ENCODE measurements around the gene TMEM163. TPM values are rescaled to one million over a fixed set of nuclear protein-coding genes. Genes with fewer than 3 reads are reported as not detected.
"Not testable (repeated sequence)": the region's sequence is repeated elsewhere in the genome, so short reads cannot be mapped to it uniquely, and the experiment has no call there.

Gene TMEM163
- total RNA-seq, 1 donor from 2014 or later = not detected

DNA sequence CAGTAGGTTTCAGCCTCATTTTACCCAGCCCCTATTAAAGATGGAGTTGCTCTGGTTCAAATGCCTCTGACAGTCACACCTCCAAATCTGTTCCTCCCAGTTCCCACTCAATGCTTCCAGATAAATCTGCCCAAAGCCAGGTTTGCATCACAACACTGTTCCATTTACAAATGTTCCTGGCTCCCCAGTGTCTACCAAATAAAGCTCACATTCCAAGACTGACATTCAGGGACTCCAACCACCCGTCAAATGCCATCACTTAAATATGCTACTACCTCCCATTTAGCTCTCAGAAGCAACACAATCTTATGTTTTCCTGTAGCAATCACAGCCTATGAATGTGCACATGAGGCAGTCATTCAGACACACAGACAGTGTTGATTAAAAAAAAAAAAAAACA lies 127.3 kb downstream of the TMEM163 start:
- no peak overlapping the region for H3K27ac Mint-ChIP-seq (ENCODE audit: unreplicated experiment)
- peaks cover 40% of the 10 kb centered on the region for H3K9me3 Mint-ChIP-seq (ENCODE audit: unreplicated experiment)
- no peak for DNase-seq (ENCODE audit: extremely low spot score, unreplicated experiment)
- H3K4me3 Mint-ChIP-seq (ENCODE audit: unreplicated experiment) = no peak overlapping the region
- TF ChIP-seq, protein P1, sequence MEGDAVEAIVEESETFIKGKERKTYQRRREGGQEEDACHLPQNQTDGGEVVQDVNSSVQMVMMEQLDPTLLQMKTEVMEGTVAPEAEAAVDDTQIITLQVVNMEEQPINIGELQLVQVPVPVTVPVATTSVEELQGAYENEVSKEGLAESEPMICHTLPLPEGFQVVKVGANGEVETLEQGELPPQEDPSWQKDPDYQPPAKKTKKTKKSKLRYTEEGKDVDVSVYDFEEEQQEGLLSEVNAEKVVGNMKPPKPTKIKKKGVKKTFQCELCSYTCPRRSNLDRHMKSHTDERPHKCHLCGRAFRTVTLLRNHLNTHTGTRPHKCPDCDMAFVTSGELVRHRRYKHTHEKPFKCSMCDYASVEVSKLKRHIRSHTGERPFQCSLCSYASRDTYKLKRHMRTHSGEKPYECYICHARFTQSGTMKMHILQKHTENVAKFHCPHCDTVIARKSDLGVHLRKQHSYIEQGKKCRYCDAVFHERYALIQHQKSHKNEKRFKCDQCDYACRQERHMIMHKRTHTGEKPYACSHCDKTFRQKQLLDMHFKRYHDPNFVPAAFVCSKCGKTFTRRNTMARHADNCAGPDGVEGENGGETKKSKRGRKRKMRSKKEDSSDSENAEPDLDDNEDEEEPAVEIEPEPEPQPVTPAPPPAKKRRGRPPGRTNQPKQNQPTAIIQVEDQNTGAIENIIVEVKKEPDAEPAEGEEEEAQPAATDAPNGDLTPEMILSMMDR (IDR thresholded peaks at IDR 0.05) = no peak
- H3K27me3 Mint-ChIP-seq (ENCODE audit: unreplicated experiment) = no peaks in the 10 kb centered on the region
- H3K36me3 Mint-ChIP-seq (ENCODE audit: unreplicated experiment) = no peaks in the 10 kb centered on the region
- no peaks in the 10 kb centered on the region for H3K4me1 Mint-ChIP-seq (ENCODE audit: unreplicated experiment)

DNA sequence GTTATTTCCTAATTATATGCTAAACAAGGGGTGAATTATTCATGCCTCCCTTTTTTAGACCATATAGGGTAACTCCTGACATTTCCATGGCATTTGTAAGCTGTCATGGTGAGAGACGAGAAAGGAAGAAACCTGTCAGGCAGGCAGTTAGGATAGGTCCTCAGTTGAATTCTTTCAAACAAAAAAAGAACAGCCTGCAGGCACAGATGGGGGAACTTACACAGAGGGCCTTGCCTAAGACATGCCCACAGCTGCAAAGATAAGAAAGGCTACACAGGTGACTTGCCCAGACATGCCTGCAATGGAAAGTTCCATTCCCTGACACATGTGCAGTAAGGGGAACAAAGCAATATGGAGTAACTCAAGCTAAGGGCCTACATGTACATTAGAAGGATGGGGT lies 128.1 kb downstream of the TMEM163 start:
- no peaks in the 10 kb centered on the region for H3K36me3 Mint-ChIP-seq (ENCODE audit: unreplicated experiment)
- H3K4me3 Mint-ChIP-seq (ENCODE audit: unreplicated experiment) = no peak overlapping the region
- H3K27me3 Mint-ChIP-seq (ENCODE audit: unreplicated experiment) = no peaks in the 10 kb centered on the region
- peaks cover 40% of the 10 kb centered on the region for H3K9me3 Mint-ChIP-seq (ENCODE audit: unreplicated experiment)
- TF ChIP-seq, protein P1 (IDR thresholded peaks at IDR 0.05) = no peak
- H3K4me1 Mint-ChIP-seq (ENCODE audit: unreplicated experiment) = no peaks in the 10 kb centered on the region
- no peak for DNase-seq (ENCODE audit: extremely low spot score, unreplicated experiment)
- H3K27ac Mint-ChIP-seq (ENCODE audit: unreplicated experiment) = no peak overlapping the region

DNA sequence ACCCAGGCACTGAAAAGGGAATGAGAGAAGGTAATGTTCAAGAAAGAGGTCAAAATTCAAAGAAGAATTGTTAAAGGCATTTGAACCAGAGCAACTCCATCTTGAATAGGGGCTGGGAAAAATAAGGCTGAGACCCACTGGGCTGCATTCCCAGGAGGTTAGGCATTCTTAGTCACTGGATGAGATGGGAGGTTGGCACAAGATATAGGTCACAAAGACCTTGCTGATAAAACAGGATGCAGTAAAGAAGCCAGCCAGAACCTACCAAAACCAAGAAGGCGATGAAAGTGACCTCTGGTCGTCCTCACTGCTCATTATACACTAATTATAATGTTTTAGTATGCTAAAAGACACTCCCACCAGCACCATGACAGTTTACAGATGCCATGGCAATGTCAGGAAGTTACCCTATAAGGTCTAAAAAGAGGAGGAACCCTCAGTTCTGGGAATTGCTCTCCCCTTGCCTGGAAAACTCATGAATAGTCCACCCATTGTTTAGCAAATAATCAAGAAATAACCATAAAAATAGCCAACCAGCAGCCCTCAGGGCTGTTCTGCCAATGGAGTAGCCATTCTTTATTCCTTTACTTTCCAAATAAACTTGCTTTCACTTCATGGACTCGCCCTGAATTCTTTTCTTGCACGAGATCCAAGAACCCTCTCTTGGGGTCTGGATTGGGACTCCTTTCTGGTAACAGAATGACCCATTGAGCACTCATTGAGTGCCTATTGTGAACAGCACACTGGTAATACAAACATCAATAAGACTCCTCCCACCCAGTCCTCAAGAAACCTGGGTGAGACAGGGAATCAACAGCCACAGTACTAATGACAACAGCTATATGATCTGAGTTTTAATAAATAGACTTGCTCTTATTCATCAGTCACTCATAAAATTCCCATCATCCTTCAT lies 129.4 kb downstream of the TMEM163 start:
- not testable (repeated sequence) for H3K36me3 Mint-ChIP-seq (ENCODE audit: unreplicated experiment); H3K4me3 Mint-ChIP-seq (ENCODE audit: unreplicated experiment); H3K4me1 Mint-ChIP-seq (ENCODE audit: unreplicated experiment); DNase-seq (ENCODE audit: extremely low spot score, unreplicated experiment); H3K27ac Mint-ChIP-seq (ENCODE audit: unreplicated experiment); H3K27me3 Mint-ChIP-seq (ENCODE audit: unreplicated experiment)
- H3K9me3 Mint-ChIP-seq (ENCODE audit: unreplicated experiment) = peaks cover 40% of the 10 kb centered on the region

DNA sequence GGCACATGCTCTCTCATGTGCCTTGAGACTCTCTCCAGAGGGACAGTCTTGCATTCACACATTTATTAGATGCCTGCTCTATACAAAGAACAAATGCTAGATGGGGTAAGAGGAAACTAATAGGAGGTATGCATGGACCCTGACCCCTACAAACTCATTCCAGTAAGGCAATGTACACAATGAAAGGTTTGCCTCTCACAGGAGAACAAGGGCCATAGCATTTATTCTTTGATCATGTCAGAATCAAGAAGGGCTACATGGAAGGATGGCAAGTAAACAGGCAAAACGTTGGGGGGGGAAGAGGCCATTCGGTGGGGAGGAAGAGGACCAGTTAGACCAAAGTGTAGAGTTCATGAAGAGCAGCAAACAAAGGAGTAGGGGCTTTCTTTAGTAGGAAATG lies 130.2 kb downstream of the TMEM163 start:
- no peaks in the 10 kb centered on the region for H3K27me3 Mint-ChIP-seq (ENCODE audit: unreplicated experiment)
- H3K4me1 Mint-ChIP-seq (ENCODE audit: unreplicated experiment) = no peaks in the 10 kb centered on the region
- TF ChIP-seq, protein P1 (IDR thresholded peaks at IDR 0.05) = no peak
- no peak overlapping the region for H3K4me3 Mint-ChIP-seq (ENCODE audit: unreplicated experiment)
- peaks cover 40% of the 10 kb centered on the region for H3K9me3 Mint-ChIP-seq (ENCODE audit: unreplicated experiment)
- no peak for DNase-seq (ENCODE audit: extremely low spot score, unreplicated experiment)
- H3K36me3 Mint-ChIP-seq (ENCODE audit: unreplicated experiment) = no peaks in the 10 kb centered on the region
- no peak overlapping the region for H3K27ac Mint-ChIP-seq (ENCODE audit: unreplicated experiment)

DNA sequence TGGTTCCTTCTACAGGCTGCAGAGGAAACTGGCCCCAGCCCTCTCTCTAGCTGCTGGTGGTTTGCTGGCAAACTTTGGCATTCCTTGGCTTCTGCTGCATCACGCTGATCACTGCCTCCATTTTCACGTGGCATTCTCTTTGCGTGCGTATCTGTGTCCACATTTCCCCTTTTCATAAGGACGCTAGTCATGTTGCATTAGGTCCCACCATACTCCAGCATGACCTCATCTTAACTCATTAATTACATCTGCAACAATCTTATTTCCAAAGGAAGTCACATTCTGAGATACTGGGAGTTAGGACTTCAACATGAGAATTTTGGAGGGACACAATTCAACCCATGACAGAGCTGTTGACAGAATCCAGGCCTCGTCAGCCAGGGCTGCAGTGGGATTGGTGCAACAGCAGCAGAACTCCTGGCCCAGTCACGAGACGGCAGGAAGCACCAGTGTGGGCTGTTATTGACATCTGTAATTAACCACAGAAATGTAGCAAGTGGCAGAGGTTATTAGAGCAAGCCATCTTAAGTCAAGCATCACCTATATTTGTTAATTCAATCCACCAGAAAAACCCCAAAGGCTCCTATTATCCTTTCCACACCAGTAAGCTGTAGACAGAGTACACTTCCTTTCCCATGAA lies 132.4 kb downstream of the TMEM163 start:
- H3K27me3 Mint-ChIP-seq (ENCODE audit: unreplicated experiment) = no peaks in the 10 kb centered on the region
- no peak overlapping the region for H3K4me3 Mint-ChIP-seq (ENCODE audit: unreplicated experiment)
- DNase-seq (ENCODE audit: extremely low spot score, unreplicated experiment) = no peak
- TF ChIP-seq, protein P1 (IDR thresholded peaks at IDR 0.05) = no peak
- H3K27ac Mint-ChIP-seq (ENCODE audit: unreplicated experiment) = no peak overlapping the region
- H3K4me1 Mint-ChIP-seq (ENCODE audit: unreplicated experiment) = no peaks in the 10 kb centered on the region
- H3K9me3 Mint-ChIP-seq (ENCODE audit: unreplicated experiment) = peaks cover 35% of the 10 kb centered on the region
- no peaks in the 10 kb centered on the region for H3K36me3 Mint-ChIP-seq (ENCODE audit: unreplicated experiment)
